Common myeloid progenitor, CD34-positive (primary cell): Measurements from ENCODE around the gene PRDM15.
A peak's percentile ranks its signal among the peaks of the same experiment; 100 is the strongest.

ENCODE experiments used
- CTCF ChIA-PET: fragments of 350-600 bp; sonication (Branson Sonifier 250); formaldehyde crosslinking; loops from one replicate; lab custom pipeline; 2021; ENCODE audit warnings: antibody characterized with exemption; lab: Charles Lee
- POLR2A ChIA-PET: fragments of 350-600 bp; sonication (Branson Sonifier 250); formaldehyde crosslinking; loops from one replicate; lab custom pipeline; 2021; ENCODE audit warnings: antibody characterized with exemption; lab: Charles Lee
- DNase-seq, 3 donors: peaks; one replicate each; pipeline versions ENCODE4 v3.0.0 to v3.0.0-alpha.2; 2013
- H3K27ac ChIP-seq, 2 experiments: 1 replicate in 1 of 2; 2 replicates in 1 of 2; pipeline ENCODE4 v1.7.0; 2013; ENCODE audit warnings: inconsistent platforms in 2 of 2, low read length in 2 of 2, mild to moderate bottlenecking in 2 of 2, low read depth in 1 of 2, moderate library complexity in 1 of 2; ENCODE audit not compliant: severe bottlenecking in 2 of 2, insufficient read depth in 1 of 2, poor library complexity in 1 of 2
- H3K27me3 ChIP-seq, 5 experiments: replicated peaks in 2 of 5; 1 replicate in 3 of 5; 2 replicates in 2 of 5; pipeline versions ENCODE4 v1.6.1 to v1.7.0; 2013; ENCODE audit warnings: low read length in 4 of 5, mild to moderate bottlenecking in 2 of 5, moderate library complexity in 2 of 5, inconsistent platforms in 1 of 5; ENCODE audit not compliant: insufficient read depth in 5 of 5, control insufficient read depth in 4 of 5
- H3K36me3 ChIP-seq, 4 experiments: 1 replicate in 2 of 4; 2 replicates in 2 of 4; pipeline versions ENCODE4 v1.6.1 to v1.7.0; 2013; ENCODE audit warnings: low read length in 3 of 4, control low read depth in 1 of 4, mild to moderate bottlenecking in 1 of 4; ENCODE audit not compliant: control insufficient read depth in 4 of 4, insufficient read depth in 4 of 4
- H3K4me1 ChIP-seq, 4 experiments: 1 replicate in 3 of 4; 2 replicates in 1 of 4; pipeline versions ENCODE4 v1.6.1 to v1.7.1; 2013; ENCODE audit warnings: low read length in 3 of 4, mild to moderate bottlenecking in 3 of 4, control low read depth in 1 of 4, inconsistent platforms in 1 of 4, moderate library complexity in 1 of 4; ENCODE audit not compliant: control insufficient read depth in 4 of 4, insufficient read depth in 4 of 4; ENCODE audit errors: control extremely low read depth in 1 of 4
- H3K4me3 ChIP-seq, 7 experiments: 1 replicate in 4 of 7; 2 replicates in 3 of 7; pipeline versions ENCODE4 v1.5.1 to v1.7.0; 2013; ENCODE audit warnings: mild to moderate bottlenecking in 7 of 7, low read length in 6 of 7, moderate library complexity in 6 of 7, inconsistent platforms in 2 of 7, low read depth in 2 of 7, control low read depth in 1 of 7; ENCODE audit not compliant: insufficient read depth in 4 of 7, control insufficient read depth in 1 of 7; ENCODE audit errors: extremely low read depth in 1 of 7
- H3K9me3 ChIP-seq, 5 experiments: 1 replicate in 4 of 5; 2 replicates in 1 of 5; pipeline versions ENCODE4 v1.6.1 to v1.7.1; 2013; ENCODE audit warnings: low read length in 4 of 5, mild to moderate bottlenecking in 2 of 5, inconsistent platforms in 1 of 5, low read depth in 1 of 5, moderate library complexity in 1 of 5; ENCODE audit not compliant: control insufficient read depth in 4 of 5, insufficient read depth in 2 of 5; ENCODE audit errors: control extremely low read depth in 1 of 5
- WGBS: methylation state at CpG from one replicate; pipeline ENCODE4 v1.1.5; 2013; ENCODE audit not compliant: insufficient coverage; 5-methylcytosine and 5-hydroxymethylcytosine counted together

PRDM15 gene

GRCh38 chr21:41883582-41883981, 4.4 kb upstream of the PRDM15 start:
- CTCF ChIA-PET = interaction anchor here (0.9 to 3.2 kb wide), 5 partner anchors 12 to 67 kb away, joined by 3 to 16 read pairs (median 8); no protein-coding TSS in a partner anchor

DNA sequence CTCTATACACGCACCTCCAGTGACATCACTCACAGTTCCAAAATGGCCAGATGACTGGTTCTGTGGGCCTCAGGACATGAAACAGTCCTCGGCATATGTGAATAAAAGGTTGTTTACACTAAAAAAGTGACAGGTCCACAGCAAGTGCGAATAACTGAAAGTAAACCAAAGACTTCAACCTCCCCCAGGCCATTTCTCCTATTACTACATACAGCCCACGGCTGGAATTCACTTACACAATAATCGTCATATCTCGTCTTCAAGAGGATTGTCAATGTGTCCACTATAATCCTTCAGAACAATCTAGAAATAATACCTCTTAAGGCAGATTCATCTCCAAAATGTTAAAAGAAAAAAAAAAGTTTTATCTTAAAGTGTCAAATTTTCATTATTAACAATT, 1.9 kb upstream of the PRDM15 start:
- Histone ChIP-seq H3K27ac (no peak overlapping the region), H3K36me3 (peaks cover 0 to 4% (median 0%) of the 10 kb centered on the region in 4 experiments), H3K27me3 (no peaks in the 10 kb centered on the region), H3K4me3 (no peak overlapping the region), H3K4me1 (peaks cover 19 to 56% (median 35%) of the 10 kb centered on the region in 4 experiments), H3K9me3 (no peaks in the 10 kb centered on the region)
- CTCF ChIA-PET = interaction anchor here (1.3 kb wide), 1 partner anchor 19 kb away, joined by 3 read pairs; no protein-coding TSS in a partner anchor
- POLR2A ChIA-PET = no interaction called here
- DNase-seq = no peak
- WGBS = 94% methylated on average over 2 of the region's 6 CpGs

More at GRCh38 chr21:41883582-41883981, 4.4 kb upstream of the PRDM15 start:
- Histone ChIP-seq H3K4me1 (peaks cover 14 to 42% (median 28%) of the 10 kb centered on the region in 4 experiments), H3K36me3 (peaks cover 1 to 10% (median 7%) of the 10 kb centered on the region in 4 experiments), H3K27me3 (no peaks in the 10 kb centered on the region), H3K9me3 (no peaks in the 10 kb centered on the region), H3K27ac (no peak overlapping the region), H3K4me3 (no peak overlapping the region)
- 100% methylated on average over 4 of the region's 5 CpGs for whole genome bisulfite sequencing
- DNase-seq = no peak
- POLR2A ChIA-PET = no interaction called here

GRCh38 chr21:41880153-41880552, 1.0 kb upstream of the PRDM15 start:
- 90% methylated on average over 6 of the region's 9 CpGs for WGBS
- Histone ChIP-seq H3K4me3 (peak overlapping the region in 4 of 7 experiments; percentile 72 to 86 (median 75)), H3K27ac (peak overlapping the region in 1 of 2 experiments; percentile 92), H3K36me3 (peaks cover 0 to 4% (median 0%) of the 10 kb centered on the region in 4 experiments), H3K9me3 (no peaks in the 10 kb centered on the region), H3K27me3 (no peaks in the 10 kb centered on the region), H3K4me1 (peaks cover 15 to 47% (median 26%) of the 10 kb centered on the region in 4 experiments)
- ChIA-PET POLR2A (interaction anchor here (1.3 to 1.8 kb wide), 5 partner anchors 15 to 52 kb away, joined by 5 to 12 read pairs (median 6); no protein-coding TSS in a partner anchor), CTCF (interaction anchor here (0.8 to 1.9 kb wide), 4 partner anchors 16 to 37 kb away, joined by 3 to 5 read pairs (median 3); no protein-coding TSS in a partner anchor)
- no peak for DNase-seq

DNA sequence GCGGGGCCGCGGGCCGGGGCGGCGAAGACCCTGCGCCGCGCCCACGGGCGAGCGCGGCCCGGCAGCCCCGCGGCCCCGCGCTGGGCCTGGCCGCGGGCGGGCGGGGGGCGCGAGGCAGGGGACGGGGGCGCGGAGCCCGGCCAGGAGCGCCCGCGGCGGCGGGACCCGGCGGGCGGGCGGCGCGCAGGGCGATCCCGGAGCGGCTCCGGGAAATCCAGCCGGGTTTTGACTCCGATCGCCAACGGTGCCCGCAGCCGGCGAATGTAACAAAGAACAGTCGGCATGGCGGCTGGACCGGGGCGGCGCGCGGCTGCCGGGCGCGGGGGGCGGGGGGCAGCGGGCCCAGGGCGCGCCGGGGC, 334 bp downstream of the PRDM15 start:
- Histone ChIP-seq H3K27ac (peak overlapping the region in 1 of 2 experiments; percentile 83), H3K4me3 (peak overlapping the region; percentile 41 to 86 (median 82)), H3K9me3 (no peaks in the 10 kb centered on the region), H3K27me3 (no peaks in the 10 kb centered on the region), H3K36me3 (peaks cover 0 to 8% (median 2%) of the 10 kb centered on the region in 4 experiments), H3K4me1 (peaks cover 15 to 34% (median 18%) of the 10 kb centered on the region in 4 experiments)
- ChIA-PET POLR2A (interaction anchor here (1.3 to 1.8 kb wide), 5 partner anchors 16 to 240 kb away, joined by 5 to 12 read pairs (median 6); no protein-coding TSS in a partner anchor), CTCF (interaction anchor here (1.1 to 1.9 kb wide), 3 partner anchors 17 to 32 kb away, joined by 3 to 5 read pairs (median 3); no protein-coding TSS in a partner anchor)
- under 1% methylated on average over 52 of the region's 65 CpGs for WGBS
- DNase-seq = peak; percentile 77 to 92 (median 89)

- Histone ChIP-seq H3K9me3 (no peaks in the 10 kb centered on the region), H3K27ac (peak overlapping the region in 1 of 2 experiments; percentile 83), H3K36me3 (peaks cover 0 to 13% (median 2%) of the 10 kb centered on the region in 4 experiments), H3K27me3 (no peaks in the 10 kb centered on the region), H3K4me1 (peaks cover 13 to 30% (median 18%) of the 10 kb centered on the region in 4 experiments), H3K4me3 (peak overlapping the region; percentile 41 to 86 (median 82))
- ChIA-PET CTCF (interaction anchor here (0.7 to 1.9 kb wide), 11 partner anchors 11 to 266 kb away, joined by 3 to 6 read pairs (median 3); no protein-coding TSS in a partner anchor), POLR2A (interaction anchor here (0.7 to 1.8 kb wide), 6 partner anchors 17 to 587 kb away, joined by 3 to 12 read pairs (median 6); no protein-coding TSS in a partner anchor)
- peak; percentile 36 to 74 (median 70) for DNase-seq
- 0% methylated on average over 34 of the region's 48 CpGs for WGBS
These were observed 978 bp downstream of the PRDM15 start for GRCh38 chr21:41877901-41878830.

DNA sequence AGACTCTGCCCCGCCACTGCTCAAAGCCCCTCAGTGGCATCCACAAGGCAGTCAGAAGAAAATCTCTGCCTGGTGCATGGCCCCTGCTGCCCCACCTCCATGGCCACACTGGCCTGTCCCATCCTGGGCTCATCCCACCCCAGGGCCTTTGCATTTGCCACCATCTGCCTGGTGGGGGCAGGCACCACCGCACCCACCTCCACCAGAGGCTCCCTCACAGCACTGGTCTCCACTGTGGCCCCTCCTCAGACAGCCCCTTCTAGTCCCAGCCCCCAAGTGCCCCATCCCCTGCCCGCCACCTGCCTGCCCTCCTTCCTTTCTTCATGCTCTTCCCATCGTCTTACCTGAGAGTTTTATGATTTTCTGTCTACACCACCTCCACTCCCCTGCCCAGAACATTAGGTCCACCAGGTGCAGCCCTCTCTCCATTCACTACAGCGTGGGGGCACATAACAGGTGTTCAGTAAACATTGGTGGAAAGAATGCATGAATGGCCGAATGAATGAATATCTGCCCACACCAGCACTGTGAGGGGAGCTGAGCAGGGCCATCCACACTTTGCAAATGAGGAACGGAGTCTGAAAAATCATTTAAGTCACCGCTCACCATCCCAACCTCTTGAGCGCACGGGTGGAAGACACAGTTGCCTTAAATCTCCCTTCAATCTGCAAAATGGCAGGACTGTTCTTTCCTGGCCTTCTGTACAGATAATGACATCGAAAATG, 2.1 kb downstream of the PRDM15 start:
- ChIA-PET CTCF (interaction anchor here (0.9 to 1.5 kb wide), 6 partner anchors 10 to 241 kb away, joined by 3 to 6 read pairs (median 4); no protein-coding TSS in a partner anchor), POLR2A (interaction anchor here (0.7 kb wide), 1 partner anchor 19 kb away, joined by 7 read pairs; no protein-coding TSS in a partner anchor)
- H3K27me3 ChIP-seq = no peaks in the 10 kb centered on the region
- no peak for DNase-seq
- H3K9me3 ChIP-seq = no peaks in the 10 kb centered on the region
- no peak overlapping the region for H3K27ac ChIP-seq
- peaks cover 0 to 17% (median 5%) of the 10 kb centered on the region in 4 experiments for H3K36me3 ChIP-seq
- peak overlapping the region in 3 of 7 experiments; percentile 83 to 86 (median 84) for H3K4me3 ChIP-seq
- peaks cover 13 to 30% (median 18%) of the 10 kb centered on the region in 4 experiments for H3K4me1 ChIP-seq
- 95% methylated on average over 9 of the region's 11 CpGs for WGBS
